ENCODE data around the gene ZDHHC7.

ZDHHC7 gene

GRCh38 chr16:84986879-84987278 is 24.5 kb downstream of the ZDHHC7 start:
- Histone ChIP-seq H3K9me3 (no peaks in the 10 kb centered on the region), H3K27me3 (no peaks in the 10 kb centered on the region), H3K4me1 (ENCODE audit: control insufficient read depth in 1 of 2, insufficient read depth in 1 of 2, low read depth in 1 of 2, low read length in 1 of 2) (peaks cover 35 to 36% of the 10 kb centered on the region in 2 experiments), H3K36me3 (peaks cover 53% of the 10 kb centered on the region), H3K4me3 (ENCODE audit: low read depth in 1 of 2, low read length in 1 of 2) (no peak overlapping the region), H3K27ac (no peak overlapping the region)
- no peak for TF ChIP-seq CTCF (IDR thresholded peaks at IDR 0.05)

GRCh38 chr16:84986102-84986501 is 25.2 kb downstream of the ZDHHC7 start:
- H3K27ac ChIP-seq, result no peak overlapping the region
- TF ChIP-seq CTCF (IDR thresholded peaks at IDR 0.05), result no peak
- H3K27me3 ChIP-seq, result no peaks in the 10 kb centered on the region
- H3K4me3 ChIP-seq (ENCODE audit: low read depth in 1 of 2, low read length in 1 of 2), result no peak overlapping the region
- H3K9me3 ChIP-seq, result no peaks in the 10 kb centered on the region
- H3K36me3 ChIP-seq, result peaks cover 61% of the 10 kb centered on the region
- H3K4me1 ChIP-seq (ENCODE audit: control insufficient read depth in 1 of 2, insufficient read depth in 1 of 2, low read depth in 1 of 2, low read length in 1 of 2), result peaks cover 34 to 38% of the 10 kb centered on the region in 2 experiments

- Histone ChIP-seq H3K4me3 (ENCODE audit: low read depth in 1 of 2, low read length in 1 of 2) (no peak overlapping the region), H3K27me3 (no peaks in the 10 kb centered on the region), H3K9me3 (no peaks in the 10 kb centered on the region), H3K36me3 (peaks cover 63% of the 10 kb centered on the region), H3K27ac (peak overlapping the region; percentile 95), H3K4me1 (ENCODE audit: control insufficient read depth in 1 of 2, insufficient read depth in 1 of 2, low read depth in 1 of 2, low read length in 1 of 2) (peaks cover 34 to 38% of the 10 kb centered on the region in 2 experiments)
- no peak for TF ChIP-seq CTCF (IDR thresholded peaks at IDR 0.05)
Observed at GRCh38 chr16:84985079-84986065, 26.0 kb downstream of the ZDHHC7 start.

- Histone ChIP-seq H3K4me1 (ENCODE audit: control insufficient read depth in 1 of 2, insufficient read depth in 1 of 2, low read depth in 1 of 2, low read length in 1 of 2) (peaks cover 34 to 38% of the 10 kb centered on the region in 2 experiments), H3K36me3 (peaks cover 59% of the 10 kb centered on the region)
Observed at GRCh38 chr16:84982434-84982833, 28.9 kb downstream of the ZDHHC7 start.

GRCh38 chr16:84979516-84979915 is 31.8 kb downstream of the ZDHHC7 start:
- H3K9me3 ChIP-seq, result no peaks in the 10 kb centered on the region
- H3K4me3 ChIP-seq (ENCODE audit: low read depth in 1 of 2, low read length in 1 of 2), result no peak overlapping the region
- TF ChIP-seq CTCF (IDR thresholded peaks at IDR 0.05), result no peak
- H3K4me1 ChIP-seq (ENCODE audit: control insufficient read depth in 1 of 2, insufficient read depth in 1 of 2, low read depth in 1 of 2, low read length in 1 of 2), result peaks cover 29 to 30% of the 10 kb centered on the region in 2 experiments
- H3K27me3 ChIP-seq, result no peaks in the 10 kb centered on the region
- peaks cover 72% of the 10 kb centered on the region for H3K36me3 ChIP-seq
- no peak overlapping the region for H3K27ac ChIP-seq

More at GRCh38 chr16:84982434-84982833, 28.9 kb downstream of the ZDHHC7 start:
- Histone ChIP-seq H3K27ac (peak overlapping the region; percentile 95), H3K9me3 (no peaks in the 10 kb centered on the region), H3K4me3 (ENCODE audit: low read depth in 1 of 2, low read length in 1 of 2) (peak overlapping the region in 1 of 2 experiments; percentile 37), H3K27me3 (no peaks in the 10 kb centered on the region)
- peak; percentile 53 for TF ChIP-seq CTCF (IDR thresholded peaks at IDR 0.05)
